Cardiac septum (tissue), 1 donor: ENCODE results near the gene TMEM209. TPM values are rescaled to one million over a fixed set of nuclear protein-coding genes. Genes with fewer than 3 reads are reported as not detected.
"Not testable (repeated sequence)": the region's sequence is repeated elsewhere in the genome, so short reads cannot be mapped to it uniquely, and the experiment has no call there.

Source experiments
- DNase-seq: peaks from one replicate; pipeline ENCODE4 v3.0.0-alpha.2; 2020; ENCODE audit warnings: low spot score
- intact Hi-C: fragments of 100-400 bp; cut with DNase I; formaldehyde crosslinking; loops from one replicate; pipeline ENCODE4 v1.14.0; 2022
- total RNA-seq: library from RNA; stranded (reverse); fragmentation: NEBNext Ultra II Directional; extraction: Animal tissue kit (Norgen Biotek cat#: 25700); gene quantifications from one replicate; pipeline ENCODE4 v1.2.1, GENCODE V29; 2021
- donor health status: DM: no; HTN: no; CAD: no.

The TMEM209 gene
- total RNA-seq, 1 donor from 2014 or later: 8.5 TPM

- no peak for DNase-seq
- intact Hi-C loops: no loop called here
These were observed 57.4 kb downstream of the TMEM209 start for GRCh38 chr7:130147710-130148325.

GRCh38 chr7:130146693-130147405 lies 58.4 kb downstream of the TMEM209 start:
- intact Hi-C loops: no loop called here
- no peak for DNase-seq

- intact Hi-C loops, DNase-seq: not testable (repeated sequence)
These were observed 59.1 kb downstream of the TMEM209 start for GRCh38 chr7:130146142-130146541.

GRCh38 chr7:130145424-130146100 lies 59.6 kb downstream of the TMEM209 start:
- intact Hi-C loops: no loop called here
- no peak for DNase-seq

GRCh38 chr7:130144312-130145171 lies 60.7 kb downstream of the TMEM209 start:
- intact Hi-C loops: no loop called here
- DNase-seq: no peak

- no peak for DNase-seq
- intact Hi-C loops: no loop called here
These were observed 61.3 kb downstream of the TMEM209 start for GRCh38 chr7:130143986-130144311.

GRCh38 chr7:130143334-130143732 lies 61.9 kb downstream of the TMEM209 start:
- intact Hi-C loops: no loop called here
- DNase-seq: no peak

- no peak for DNase-seq
- intact Hi-C loops: no loop called here
These were observed 62.4 kb downstream of the TMEM209 start for GRCh38 chr7:130142654-130143333.

- intact Hi-C loops: no loop called here
- DNase-seq: no peak
These were observed 63.1 kb downstream of the TMEM209 start for GRCh38 chr7:130141884-130142653.

- intact Hi-C loops: no loop called here
- peak; percentile 86 for DNase-seq
These were observed 63.9 kb downstream of the TMEM209 start for GRCh38 chr7:130141161-130141883.

- intact Hi-C loops: no loop called here
- DNase-seq: no peak
These were observed 64.5 kb downstream of the TMEM209 start for GRCh38 chr7:130140551-130141160.

GRCh38 chr7:130139193-130139960 lies 65.8 kb downstream of the TMEM209 start:
- intact Hi-C loops: no loop called here
- DNase-seq: no peak

- DNase-seq: no peak
- intact Hi-C loops: no loop called here
These were observed 68.0 kb downstream of the TMEM209 start for GRCh38 chr7:130137207-130137606.

- intact Hi-C loops: no loop called here
- DNase-seq: no peak
These were observed 68.5 kb downstream of the TMEM209 start for GRCh38 chr7:130136579-130137167.

- intact Hi-C loops: no loop called here
- DNase-seq: no peak
These were observed 69.7 kb downstream of the TMEM209 start for GRCh38 chr7:130135208-130136205.
